ENCODE data around the gene TLE7.

The TLE7 gene

DNA sequence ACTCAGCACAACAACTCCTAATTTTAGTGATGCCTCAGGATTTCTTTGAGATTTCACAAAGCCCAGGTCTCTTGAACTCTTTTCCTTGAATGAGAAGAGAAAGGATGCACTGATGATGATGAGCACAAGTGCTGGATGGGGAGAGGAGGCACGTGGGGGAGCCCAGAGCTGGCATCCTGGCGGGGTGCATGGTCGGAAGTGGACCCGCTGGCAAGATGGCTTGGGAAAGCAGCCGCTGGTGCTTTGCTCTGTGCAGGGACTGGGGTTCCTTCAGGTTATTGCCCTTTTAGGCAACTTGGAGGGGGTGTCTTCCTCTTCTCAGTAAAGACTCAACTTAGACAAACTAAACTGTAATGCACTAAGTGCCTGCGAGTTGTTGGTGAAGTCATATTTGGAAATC lies 61.0 kb downstream of the TLE7 start:
- Histone ChIP-seq H3K4me1 (no peaks in the 10 kb centered on the region), H3K4me3 (no peak overlapping the region), H3K27ac (no peak overlapping the region), H3K27me3 (peaks cover 0 to 17% of the 10 kb centered on the region in 2 donors), H3K36me3 (no peaks in the 10 kb centered on the region), H3K9me3 (no peaks in the 10 kb centered on the region)
- DNase-seq, result no peak
- intact Hi-C loops (cut with DNase I; ENCODE audit: low total_unique reads), result no loop called here
- TF ChIP-seq, protein P1, sequence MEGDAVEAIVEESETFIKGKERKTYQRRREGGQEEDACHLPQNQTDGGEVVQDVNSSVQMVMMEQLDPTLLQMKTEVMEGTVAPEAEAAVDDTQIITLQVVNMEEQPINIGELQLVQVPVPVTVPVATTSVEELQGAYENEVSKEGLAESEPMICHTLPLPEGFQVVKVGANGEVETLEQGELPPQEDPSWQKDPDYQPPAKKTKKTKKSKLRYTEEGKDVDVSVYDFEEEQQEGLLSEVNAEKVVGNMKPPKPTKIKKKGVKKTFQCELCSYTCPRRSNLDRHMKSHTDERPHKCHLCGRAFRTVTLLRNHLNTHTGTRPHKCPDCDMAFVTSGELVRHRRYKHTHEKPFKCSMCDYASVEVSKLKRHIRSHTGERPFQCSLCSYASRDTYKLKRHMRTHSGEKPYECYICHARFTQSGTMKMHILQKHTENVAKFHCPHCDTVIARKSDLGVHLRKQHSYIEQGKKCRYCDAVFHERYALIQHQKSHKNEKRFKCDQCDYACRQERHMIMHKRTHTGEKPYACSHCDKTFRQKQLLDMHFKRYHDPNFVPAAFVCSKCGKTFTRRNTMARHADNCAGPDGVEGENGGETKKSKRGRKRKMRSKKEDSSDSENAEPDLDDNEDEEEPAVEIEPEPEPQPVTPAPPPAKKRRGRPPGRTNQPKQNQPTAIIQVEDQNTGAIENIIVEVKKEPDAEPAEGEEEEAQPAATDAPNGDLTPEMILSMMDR (IDR thresholded peaks at IDR 0.05), result no peak

All from tibial artery (tissue), 4 donors.